Measurements from ENCODE around the gene GPR173.

GPR173 gene

DNA sequence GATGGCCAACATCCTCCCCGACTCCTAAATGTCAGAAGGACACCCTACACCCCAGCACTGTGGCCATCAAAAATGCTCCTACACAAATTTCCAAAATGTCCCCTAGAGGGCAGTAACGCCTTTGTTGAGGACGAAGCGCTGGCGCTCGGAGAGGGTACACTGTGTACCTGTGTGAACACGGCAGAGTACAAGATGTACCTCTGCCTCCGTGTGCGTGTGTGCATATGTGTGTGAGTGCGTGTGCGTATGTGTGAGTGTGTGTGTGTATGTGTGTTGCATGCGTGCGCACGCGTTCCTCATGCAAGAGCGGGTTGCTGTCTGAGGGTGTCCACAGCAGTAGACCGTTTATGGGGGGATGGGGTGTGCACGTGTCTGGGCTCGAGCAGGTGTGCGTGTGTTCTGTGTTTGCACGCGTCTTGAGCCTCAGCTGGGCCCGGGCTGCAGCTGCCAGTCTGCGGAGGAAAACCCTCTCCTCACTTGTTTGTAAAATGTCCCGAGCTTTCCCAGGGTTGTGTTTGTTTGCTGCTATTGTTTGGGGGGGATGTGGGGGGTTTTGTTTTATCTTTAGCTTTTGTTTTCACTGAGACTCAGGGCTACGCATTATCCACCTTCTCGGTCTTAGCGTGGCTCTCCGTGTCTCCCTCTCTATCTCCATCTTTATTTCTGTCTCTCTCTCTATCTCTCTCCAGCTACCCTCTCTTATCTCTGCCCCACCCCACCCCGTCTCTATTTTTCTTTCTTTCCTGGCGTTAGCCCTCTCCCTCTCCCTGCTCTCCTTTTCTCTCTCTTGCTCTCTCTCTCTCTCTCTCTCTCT lies 23.2 kb downstream of the GPR173 start:
- peak; percentile 69 to 82 for DNase-seq

DNA sequence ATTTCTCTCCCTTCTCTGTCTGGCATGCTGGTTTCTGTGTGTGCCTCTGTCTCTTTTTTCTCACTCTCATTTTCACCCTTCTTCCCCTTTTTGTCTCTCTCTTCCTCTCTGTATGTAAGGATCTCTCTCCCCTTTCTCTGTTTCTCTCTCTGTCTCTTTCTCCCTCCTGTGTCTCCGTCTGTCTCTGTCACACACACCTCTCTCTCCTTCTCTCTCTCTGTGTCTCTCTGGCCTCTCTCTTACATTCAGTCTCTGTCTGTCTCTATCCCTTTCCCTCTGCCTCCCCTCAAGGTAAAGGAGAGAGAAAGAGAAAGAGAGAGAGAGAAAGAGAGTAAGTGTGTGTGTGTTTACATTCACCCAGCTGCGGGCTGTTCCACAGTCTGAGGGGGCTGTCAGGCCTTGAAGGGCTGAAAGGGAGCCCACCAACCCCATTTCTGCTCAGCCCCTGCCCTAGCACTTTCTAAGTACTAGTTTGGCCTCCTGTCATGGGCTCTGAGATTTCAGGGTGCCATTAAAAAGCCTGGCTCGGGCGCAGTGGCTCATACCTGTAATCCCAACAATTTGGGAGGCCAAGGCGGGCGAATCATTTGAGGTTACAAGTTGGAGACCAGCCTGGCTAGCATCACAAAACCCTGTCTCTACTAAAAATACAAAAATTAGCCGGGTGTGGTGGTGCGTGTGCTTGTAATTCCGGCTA lies 24.0 kb downstream of the GPR173 start:
- no peak for DNase-seq

- DNase-seq: peak; percentile 88 to 92
Measured at GRCh38 chrX:53073115-53073586, 24.6 kb downstream of the GPR173 start.

- no peak for DNase-seq
Measured at GRCh38 chrX:53075011-53075410, 26.4 kb downstream of the GPR173 start.

DNA sequence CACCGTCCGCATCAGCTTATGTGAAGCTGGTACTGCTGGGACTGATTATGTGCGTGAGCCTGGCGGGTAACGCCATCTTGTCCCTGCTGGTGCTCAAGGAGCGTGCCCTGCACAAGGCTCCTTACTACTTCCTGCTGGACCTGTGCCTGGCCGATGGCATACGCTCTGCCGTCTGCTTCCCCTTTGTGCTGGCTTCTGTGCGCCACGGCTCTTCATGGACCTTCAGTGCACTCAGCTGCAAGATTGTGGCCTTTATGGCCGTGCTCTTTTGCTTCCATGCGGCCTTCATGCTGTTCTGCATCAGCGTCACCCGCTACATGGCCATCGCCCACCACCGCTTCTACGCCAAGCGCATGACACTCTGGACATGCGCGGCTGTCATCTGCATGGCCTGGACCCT lies 28.1 kb downstream of the GPR173 start:
- DNase-seq: no peak

- DNase-seq: no peak
Measured at GRCh38 chrX:53077207-53078197, 28.9 kb downstream of the GPR173 start.

DNA sequence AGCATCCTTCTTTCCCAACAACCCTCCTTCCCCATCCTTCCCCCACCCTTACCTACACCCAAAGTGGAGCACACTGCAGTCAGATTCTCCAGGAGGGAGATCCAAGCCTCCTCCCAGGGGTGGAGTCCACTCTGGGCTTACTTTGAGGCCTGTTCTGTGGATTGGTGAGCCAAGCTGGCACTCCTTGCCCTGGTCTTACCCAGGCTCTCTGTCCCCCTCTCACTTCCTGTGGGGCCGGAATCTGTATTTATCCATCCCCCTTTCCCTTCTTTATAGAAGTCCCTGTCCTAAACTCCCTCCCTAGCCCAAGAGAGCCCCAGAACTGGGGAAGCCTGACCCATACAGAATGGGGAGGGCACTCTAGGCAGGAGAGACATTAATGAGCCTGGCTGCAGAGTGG lies 30.4 kb downstream of the GPR173 start:
- DNase-seq: no peak

DNA sequence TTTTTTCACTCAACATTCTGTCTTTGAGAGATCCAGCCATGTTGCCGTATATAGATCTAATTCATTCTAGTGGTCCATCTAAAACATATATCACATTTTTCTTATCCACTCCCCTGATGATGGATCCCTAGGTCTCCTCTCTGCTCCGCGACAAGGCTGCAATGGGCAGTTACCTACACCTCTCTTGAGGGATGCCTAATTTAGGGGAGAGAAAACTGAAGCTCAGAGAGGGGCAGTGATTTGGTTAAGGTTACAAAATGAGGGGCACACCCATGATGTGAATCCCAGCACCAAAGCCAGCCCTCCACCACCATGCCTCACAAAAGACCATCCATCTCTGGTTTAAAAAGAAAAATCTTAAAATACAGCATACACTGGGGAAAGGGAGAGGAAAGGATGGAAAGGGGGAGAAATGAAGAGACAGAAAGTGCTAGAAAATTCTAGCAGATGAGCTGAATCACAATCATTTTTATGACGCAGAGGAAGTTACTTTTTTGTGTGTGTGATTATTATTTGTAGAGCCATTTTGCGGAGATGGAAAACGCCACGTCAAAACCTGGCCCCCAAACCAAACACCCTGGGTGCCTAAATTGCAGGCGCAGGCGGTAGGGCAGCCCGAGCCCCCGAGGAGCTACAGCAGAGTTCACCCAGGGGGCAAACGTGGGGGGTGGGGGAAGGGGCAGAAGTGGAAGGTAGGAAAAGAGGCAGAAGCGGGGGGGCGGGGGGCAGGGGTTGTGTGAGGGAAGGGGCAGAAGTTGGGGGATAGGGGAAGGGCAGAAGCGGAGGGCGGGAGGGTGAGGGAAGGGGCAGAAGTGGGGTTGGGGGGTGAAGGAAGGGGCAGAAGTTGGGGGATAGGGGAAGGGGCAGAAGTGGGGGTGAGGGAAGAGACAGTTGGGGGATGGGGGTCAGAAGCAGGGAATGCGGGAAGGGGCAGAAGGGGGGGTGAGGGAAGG lies 32.3 kb downstream of the GPR173 start:
- no peak for DNase-seq

DNA sequence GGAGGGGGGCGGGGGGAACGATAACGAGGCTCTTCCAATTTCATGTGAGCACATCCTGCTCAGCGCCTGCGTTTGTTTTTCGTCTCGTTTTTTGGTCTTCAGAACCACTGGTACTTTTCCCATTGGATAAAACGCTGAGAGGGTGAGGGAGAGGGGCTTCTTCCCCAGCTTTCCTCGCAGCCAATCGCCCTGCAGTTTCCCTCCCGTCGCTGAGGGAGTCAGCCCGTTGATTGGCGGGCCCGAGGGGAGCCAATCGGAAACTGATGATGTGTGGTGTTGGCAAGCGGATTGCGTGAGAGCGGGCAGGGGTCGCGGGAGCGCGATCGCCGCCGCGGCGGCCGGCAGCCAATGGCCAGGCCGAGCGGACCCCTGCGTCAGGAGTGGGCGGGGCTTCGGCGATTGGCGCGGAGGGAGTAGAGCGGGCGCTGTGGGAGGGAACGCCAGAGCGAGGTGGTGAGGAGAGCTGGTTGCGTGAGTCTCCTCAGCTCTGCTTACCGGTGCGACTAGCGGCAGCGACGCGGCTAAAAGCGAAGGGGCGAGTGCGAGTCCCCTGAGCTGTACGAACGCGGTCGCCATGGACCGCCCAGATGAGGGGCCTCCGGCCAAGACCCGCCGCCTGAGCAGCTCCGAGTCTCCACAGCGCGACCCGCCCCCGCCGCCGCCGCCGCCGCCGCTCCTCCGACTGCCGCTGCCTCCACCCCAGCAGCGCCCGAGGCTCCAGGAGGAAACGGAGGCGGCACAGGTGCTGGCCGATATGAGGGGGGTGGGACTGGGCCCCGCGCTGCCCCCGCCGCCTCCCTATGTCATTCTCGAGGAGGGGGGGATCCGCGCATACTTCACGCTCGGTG lies 33.6 kb downstream of the GPR173 start, which contains the start of gene TSPYL2:
TSPYL2 (plus strand) TSS at position 443 of the 848 bp plus-strand sequence; CDS start at position 575, 132 bp downstream.
- DNase-seq: peak; percentile 94 to 97

DNA sequence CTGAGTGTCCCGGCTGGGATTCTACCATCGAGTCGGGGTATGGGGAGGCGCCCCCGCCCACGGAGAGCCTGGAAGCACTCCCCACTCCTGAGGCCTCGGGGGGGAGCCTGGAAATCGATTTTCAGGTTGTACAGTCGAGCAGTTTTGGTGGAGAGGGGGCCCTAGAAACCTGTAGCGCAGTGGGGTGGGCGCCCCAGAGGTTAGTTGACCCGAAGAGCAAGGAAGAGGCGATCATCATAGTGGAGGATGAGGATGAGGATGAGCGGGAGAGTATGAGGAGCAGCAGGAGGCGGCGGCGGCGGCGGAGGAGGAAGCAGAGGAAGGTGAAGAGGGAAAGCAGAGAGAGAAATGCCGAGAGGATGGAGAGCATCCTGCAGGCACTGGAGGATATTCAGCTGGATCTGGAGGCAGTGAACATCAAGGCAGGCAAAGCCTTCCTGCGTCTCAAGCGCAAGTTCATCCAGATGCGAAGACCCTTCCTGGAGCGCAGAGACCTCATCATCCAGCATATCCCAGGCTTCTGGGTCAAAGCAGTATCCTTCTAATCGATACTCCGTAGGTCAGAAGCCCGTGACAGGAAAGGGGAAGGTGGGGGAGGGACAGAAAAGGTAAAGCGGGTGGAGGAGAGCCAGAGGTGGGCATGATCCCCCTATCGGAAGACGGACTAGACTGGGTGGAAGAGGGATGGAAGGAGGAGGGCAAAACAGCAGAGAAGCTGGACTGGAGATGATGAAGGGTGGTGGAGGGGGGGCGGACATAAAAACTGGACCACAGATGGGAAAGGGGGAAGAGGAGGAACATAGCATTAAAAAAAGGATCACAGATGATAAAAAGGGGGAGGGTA lies 34.4 kb downstream of the GPR173 start:
- no peak for DNase-seq

DNA sequence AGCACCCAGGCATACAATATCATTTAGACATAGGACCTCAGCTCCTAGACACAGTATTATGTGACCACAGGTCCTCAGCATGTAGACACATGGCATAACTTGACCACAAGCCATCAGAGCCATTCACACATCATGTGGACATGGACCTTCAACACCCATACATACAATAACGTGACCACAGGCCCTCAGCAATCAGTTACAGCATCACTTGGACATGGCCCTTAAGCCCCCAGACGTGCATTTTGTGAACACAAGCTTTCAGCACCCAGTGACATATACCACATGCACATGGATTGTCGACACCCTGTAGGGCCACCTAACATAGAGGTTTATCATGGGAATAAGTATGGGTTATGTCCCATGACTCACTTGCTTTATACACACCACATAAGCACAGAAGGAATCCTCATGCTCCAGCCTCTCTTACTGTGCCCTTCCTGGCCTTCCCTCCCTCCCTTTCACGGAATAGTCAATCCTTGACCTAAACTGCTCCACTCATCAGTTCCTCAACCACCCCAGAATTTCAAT lies 35.5 kb downstream of the GPR173 start:
- no peak for DNase-seq

- no peak for DNase-seq
Measured at GRCh38 chrX:53084863-53085262, 36.3 kb downstream of the GPR173 start.

GRCh38 chrX:53085661-53086229 lies 37.2 kb downstream of the GPR173 start:
- no peak for DNase-seq

DNA sequence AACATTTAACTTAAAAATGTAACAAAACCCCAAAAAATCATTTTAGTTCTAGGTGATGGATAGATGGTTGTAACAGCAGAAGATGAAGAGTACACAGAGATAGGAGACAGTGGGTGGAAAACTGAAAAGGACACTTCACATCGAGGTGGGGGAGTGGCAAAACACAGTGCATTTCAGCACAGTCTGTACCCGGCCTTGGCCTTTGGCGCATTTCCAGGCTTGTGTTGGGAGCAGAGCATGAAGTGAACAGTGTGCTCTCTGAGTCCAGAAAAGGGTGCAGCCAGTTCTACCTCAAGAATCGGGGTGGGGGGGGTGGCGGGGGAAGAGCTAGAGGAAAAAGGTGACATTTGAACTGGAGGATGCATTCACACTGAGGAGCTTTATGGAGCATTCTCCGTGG lies 37.9 kb downstream of the GPR173 start:
- DNase-seq: no peak

GRCh38 chrX:53087388-53087831 lies 38.8 kb downstream of the GPR173 start:
- DNase-seq: no peak

DNA sequence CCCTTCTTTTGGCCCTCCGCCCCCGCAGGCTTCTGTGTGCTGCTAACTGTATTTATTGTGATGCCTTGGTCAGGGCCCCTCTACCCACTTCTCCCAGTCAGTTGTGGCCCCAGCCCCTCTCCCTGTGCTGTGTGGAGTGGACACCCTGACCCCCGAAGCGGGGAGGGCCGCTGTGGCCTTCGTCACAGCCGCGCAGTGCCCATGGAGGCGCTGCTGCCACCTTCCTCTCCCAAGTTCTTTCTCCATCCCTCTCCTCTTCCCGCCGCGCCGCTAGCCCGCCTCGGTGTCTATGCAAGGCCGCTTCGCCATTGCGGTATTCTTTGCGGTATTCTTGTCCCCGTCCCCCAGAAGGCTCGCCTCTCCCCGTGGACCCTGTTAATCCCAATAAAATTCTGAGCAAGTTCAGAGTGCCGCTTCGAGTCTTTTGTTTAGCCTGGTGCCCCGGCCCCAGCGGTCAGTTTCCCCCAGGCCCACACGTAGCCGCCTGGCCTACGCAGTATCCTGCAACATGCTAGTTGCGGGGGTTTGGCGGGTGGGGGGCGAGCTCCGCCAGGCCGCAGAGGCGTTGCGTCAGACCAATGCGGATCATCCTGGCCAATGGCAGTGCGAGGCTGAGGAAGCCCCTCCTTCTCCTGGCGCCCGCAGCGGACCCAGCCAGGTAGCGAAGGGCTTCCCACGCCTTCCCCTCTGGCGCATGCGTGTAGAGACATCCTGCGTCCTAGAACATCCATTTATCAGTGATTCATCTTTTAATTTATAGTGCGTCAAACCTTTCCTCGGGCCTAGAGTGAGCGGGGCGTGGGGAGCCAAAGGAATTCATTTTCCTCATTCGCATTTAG lies 39.8 kb downstream of the GPR173 start:
- peak; percentile 68 to 85 for DNase-seq

DNA sequence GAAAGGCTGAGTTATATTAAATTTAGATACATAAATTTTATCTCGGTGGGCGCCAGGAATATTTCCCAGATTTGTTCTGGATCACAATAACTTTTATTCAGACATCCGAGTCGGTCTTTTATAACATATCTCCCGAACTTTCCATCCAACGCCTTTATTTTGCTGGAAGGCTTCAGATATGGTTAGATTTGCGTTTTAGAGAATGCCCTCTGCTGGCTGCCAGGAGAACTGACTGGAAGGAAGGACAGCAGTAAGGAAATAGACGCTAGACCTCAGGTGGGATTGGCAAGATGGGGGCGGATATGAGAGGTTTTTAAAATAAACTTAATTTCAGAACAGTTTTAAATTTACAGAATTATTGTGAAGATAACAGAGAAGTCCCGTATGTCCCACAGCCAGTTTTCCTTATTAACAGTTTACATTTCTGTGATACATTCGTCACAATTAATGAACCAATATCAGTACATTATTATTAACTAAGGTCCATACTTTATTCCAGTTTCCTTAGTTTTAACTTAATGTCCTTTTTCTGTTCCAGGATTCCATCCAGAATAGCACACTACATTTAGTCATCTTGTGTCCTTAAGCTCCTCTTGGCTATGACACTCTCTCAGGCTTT lies 40.7 kb downstream of the GPR173 start:
- DNase-seq: peak; percentile 26 to 78

DNA sequence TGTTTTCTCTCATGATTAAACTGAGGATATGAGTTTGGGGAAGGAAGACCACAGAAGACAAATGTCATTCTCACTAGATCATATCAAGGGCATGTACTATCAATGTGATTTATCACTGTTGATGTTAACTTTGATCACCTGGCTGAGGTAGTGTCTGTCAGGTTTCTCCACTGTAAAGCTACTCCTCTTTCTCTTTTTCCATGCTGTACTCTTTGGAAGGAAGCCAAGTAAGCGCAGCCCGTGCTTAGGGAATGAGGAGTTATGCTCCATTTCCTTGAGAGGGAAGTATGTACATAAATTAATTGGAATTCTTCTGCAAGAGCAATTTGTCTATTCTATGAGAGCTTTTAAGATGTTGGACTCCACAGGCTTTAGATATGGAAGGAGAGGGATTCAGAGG lies 41.3 kb downstream of the GPR173 start:
- no peak for DNase-seq

Measured in NCI-H524 (cell line).